Lower leg skin (tissue), 3 donors: ENCODE results near the gene CYP3A4.

Experiments used
- POLR2A ChIP-seq, 2 donors: fragments of 450-650 bp; IDR thresholded peaks; one replicate each; pipeline ENCODE4 v1.6.1; 2016 to 2017; ENCODE audit warnings: antibody characterized with exemption in 2 of 2, mild to moderate bottlenecking in 1 of 2, moderate library complexity in 1 of 2
- TF ChIP-seq, protein P1 (sequence below), 3 donors: fragments of 450-650 bp; IDR thresholded peaks; one replicate each; pipeline ENCODE4 v1.5.1; 2016; ENCODE audit warnings: antibody characterized with exemption in 3 of 3, mild to moderate bottlenecking in 3 of 3, moderate library complexity in 2 of 3

DNA sequence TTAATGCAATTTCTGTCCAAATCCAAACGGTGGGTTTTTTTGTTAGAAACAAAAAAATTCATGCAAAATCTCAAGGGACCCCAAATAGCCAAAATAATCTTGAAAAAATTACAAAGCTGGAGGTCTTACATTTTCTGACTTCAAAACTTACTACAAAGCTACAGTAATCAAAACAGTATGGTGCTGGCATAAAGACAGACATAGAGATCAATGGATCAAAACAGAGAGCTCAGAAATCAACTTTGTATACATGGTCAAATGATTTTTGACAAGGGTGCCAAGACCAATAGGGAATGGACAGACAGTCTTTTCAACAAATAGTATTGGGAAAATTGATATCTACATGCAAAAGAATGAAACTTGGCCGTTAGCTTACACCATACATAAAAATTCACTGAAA is 21.7 kb upstream of the CYP3A4 start:
- TF ChIP-seq, protein P1, sequence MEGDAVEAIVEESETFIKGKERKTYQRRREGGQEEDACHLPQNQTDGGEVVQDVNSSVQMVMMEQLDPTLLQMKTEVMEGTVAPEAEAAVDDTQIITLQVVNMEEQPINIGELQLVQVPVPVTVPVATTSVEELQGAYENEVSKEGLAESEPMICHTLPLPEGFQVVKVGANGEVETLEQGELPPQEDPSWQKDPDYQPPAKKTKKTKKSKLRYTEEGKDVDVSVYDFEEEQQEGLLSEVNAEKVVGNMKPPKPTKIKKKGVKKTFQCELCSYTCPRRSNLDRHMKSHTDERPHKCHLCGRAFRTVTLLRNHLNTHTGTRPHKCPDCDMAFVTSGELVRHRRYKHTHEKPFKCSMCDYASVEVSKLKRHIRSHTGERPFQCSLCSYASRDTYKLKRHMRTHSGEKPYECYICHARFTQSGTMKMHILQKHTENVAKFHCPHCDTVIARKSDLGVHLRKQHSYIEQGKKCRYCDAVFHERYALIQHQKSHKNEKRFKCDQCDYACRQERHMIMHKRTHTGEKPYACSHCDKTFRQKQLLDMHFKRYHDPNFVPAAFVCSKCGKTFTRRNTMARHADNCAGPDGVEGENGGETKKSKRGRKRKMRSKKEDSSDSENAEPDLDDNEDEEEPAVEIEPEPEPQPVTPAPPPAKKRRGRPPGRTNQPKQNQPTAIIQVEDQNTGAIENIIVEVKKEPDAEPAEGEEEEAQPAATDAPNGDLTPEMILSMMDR (IDR thresholded peaks at IDR 0.05), result no peak
- no peak for TF ChIP-seq POLR2A (IDR thresholded peaks at IDR 0.05)
